K562 (cell line): ENCODE measurements around the gene FBXO28. TPM values are rescaled to one million over a fixed set of nuclear protein-coding genes. Genes with fewer than 3 reads are reported as not detected.

Source experiments
- BCOR ChIP-seq: fragments of 450-650 bp; IDR thresholded peaks from 2 replicates; pipeline ENCODE4 v1.6.1; 2016
- CBX3 ChIP-seq, 2 experiments: IDR thresholded peaks; 1 replicate in 1 of 2; 2 replicates in 1 of 2; pipeline ENCODE4 v1.6.1; 2012; ENCODE audit warnings: inconsistent platforms in 2 of 2, low read length in 2 of 2, borderline replicate concordance in 1 of 2, control low read depth in 1 of 2
- ELF2 ChIP-seq: fragments of 250-450 bp; sonication (Bioruptor Pico); IDR thresholded peaks from 2 replicates; pipeline ENCODE4 v1.5.0; 2021; ENCODE audit warnings: mild to moderate bottlenecking
- ESRRA ChIP-seq: fragments of 450-650 bp; IDR thresholded peaks from 2 replicates; pipeline ENCODE4 v1.6.1; 2014; ENCODE audit warnings: low read depth, mild to moderate bottlenecking, moderate library complexity, borderline replicate concordance
- KDM4B ChIP-seq, 2 experiments: fragments of 450-650 bp in 1 of 2; sonication (generic) in 1 of 2; IDR thresholded peaks; 2 replicates each; pipeline ENCODE4 v1.6.1; 2016 to 2017; ENCODE audit warnings: borderline replicate concordance in 2 of 2, antibody characterized with exemption in 1 of 2, low read depth in 1 of 2, mild to moderate bottlenecking in 1 of 2
- MBD2 ChIP-seq: sonication (generic); IDR thresholded peaks from 2 replicates; pipeline ENCODE4 v1.6.1; 2016; ENCODE audit warnings: low read depth, borderline replicate concordance
- NCOA4 ChIP-seq: fragments of 450-650 bp; IDR thresholded peaks from 2 replicates; pipeline ENCODE4 v1.6.1; 2018; ENCODE audit warnings: mild to moderate bottlenecking; ENCODE audit not compliant: partially characterized antibody
- PCBP1 ChIP-seq: fragments of 200-400 bp; formaldehyde crosslinking; IDR thresholded peaks from 2 replicates; pipeline ENCODE4 v1.6.1; 2018; ENCODE audit warnings: mild to moderate bottlenecking, low read depth, low read length; ENCODE audit not compliant: poor library complexity, severe bottlenecking
- POLR2AphosphoS2 ChIP-seq: IDR thresholded peaks from 2 replicates; pipeline ENCODE4 v1.6.1; 2012; ENCODE audit warnings: low read length, improper control_type of control experiment
- PRDM10 ChIP-seq: fragments of 450-650 bp; IDR thresholded peaks from 2 replicates; pipeline ENCODE4 v1.6.1; 2018; ENCODE audit not compliant: partially characterized antibody
- PREB ChIP-seq: sonication (generic); formaldehyde crosslinking; IDR thresholded peaks from 2 replicates; pipeline ENCODE4 v1.8.1; 2023; ENCODE audit warnings: mild to moderate bottlenecking, missing genetic modification reagents
- SAFB ChIP-seq: fragments of 200-400 bp; formaldehyde crosslinking; IDR thresholded peaks from 2 replicates; pipeline ENCODE4 v1.6.1; 2017; ENCODE audit warnings: low read depth, low read length, borderline replicate concordance
- SIX5 ChIP-seq, 2 experiments: IDR thresholded peaks; 2 replicates each; pipeline ENCODE4 v1.6.1; 2011; ENCODE audit warnings: low read length in 2 of 2, borderline replicate concordance in 1 of 2, low read depth in 1 of 2, mild to moderate bottlenecking in 1 of 2, moderate library complexity in 1 of 2; ENCODE audit not compliant: insufficient read depth in 1 of 2
- TAF1 ChIP-seq: IDR thresholded peaks from 2 replicates; pipeline ENCODE4 v1.6.1; 2011; ENCODE audit warnings: mild to moderate bottlenecking, low read length, moderate library complexity; ENCODE audit not compliant: insufficient read depth, control insufficient read depth, severe bottlenecking; ENCODE audit errors: extremely low read depth
- THAP7 ChIP-seq: fragments of 250-450 bp; sonication (Bioruptor Pico); IDR thresholded peaks from 2 replicates; pipeline ENCODE4 v1.5.0; 2021
- TOE1 ChIP-seq, 2 experiments: fragments of 450-650 bp in 1 of 2; sonication (generic) in 1 of 2; formaldehyde crosslinking in 1 of 2; IDR thresholded peaks; 2 replicates each; pipeline versions ENCODE4 v1.7.1 to v1.8.0; 2016 to 2022; ENCODE audit warnings: borderline replicate concordance in 2 of 2, mild to moderate bottlenecking in 2 of 2, antibody characterized with exemption in 1 of 2, inconsistent platforms in 1 of 2, low read depth in 1 of 2, missing genetic modification reagents in 1 of 2, moderate library complexity in 1 of 2
- USF1 ChIP-seq: sonication (generic); formaldehyde crosslinking; IDR thresholded peaks from 2 replicates; pipeline ENCODE4 v1.9.0; 2022; ENCODE audit warnings: mild to moderate bottlenecking, missing genetic modification reagents
- ZNF165 ChIP-seq: fragments of 250-450 bp; sonication (Bioruptor Pico); IDR thresholded peaks from 2 replicates; pipeline ENCODE4 v1.4.0; 2020; ENCODE audit warnings: borderline replicate concordance
- polyA plus RNA-seq, 8 experiments: library from polyadenylated mRNA; depleted of rRNA in 4 of 8; stranded (reverse) in 5 of 8; unstranded in 3 of 8; fragments of >200 nt; fragmentation: Nextera tagmentation in 2 of 8; fragmentation: Illumina TruSeq in 1 of 8; extraction: Ambion mirVana in 2 of 8; extraction: Trizol in 1 of 8; gene quantifications; 2 replicates each; pipeline versions ENCODE4 v1.2.1 to v1.2.3, GENCODE V29; 2011 to 2014; ENCODE audit warnings: inconsistent platforms in 1 of 8, missing spikeins in 1 of 8
- total RNA-seq, 7 experiments: library from RNA; depleted of rRNA in 6 of 7; stranded (reverse); fragments of >200 nt in 6 of 7; fragmentation: Illumina TruSeq in 2 of 7; extraction: Trizol in 2 of 7; gene quantifications; 2 replicates each; pipeline versions ENCODE4 v1.2.1 to v1.2.3, GENCODE V29; 2011 to 2021; ENCODE audit warnings: low replicate concordance in 1 of 7

The FBXO28 gene
- total and polyA plus RNA-seq, 9 of the 15 experiments (the other 6 are each of a cell fraction or from before 2014, with no cell fraction given) = 4.1 to 34.8 (median 25.3) TPM

GRCh38 chr1:224113918-224114786 is at the start of gene FBXO28 (continued):
- TF ChIP-seq TOE1 (IDR thresholded peaks at IDR 0.05; ENCODE audit: borderline replicate concordance) (0 out of 2 replicates have a peak, but pooled peaks have one; percentile 55), TOE1 (CRISPR knock-in tag; IDR thresholded peaks at IDR 0.05; ENCODE audit: borderline replicate concordance, low read depth) (no peak), ESRRA (peak; percentile 61; the same call in 1 of the 2 replicates), PREB (CRISPR knock-in tag) (0 out of 2 replicates have a peak, but pooled peaks have one; percentile 76), MBD2 (peak; percentile 91), NCOA4 (no peak), ELF2 (peak; percentile 81), SIX5 (IDR thresholded peaks at IDR 0.05; ENCODE audit: borderline replicate concordance in 1 of 2, insufficient read depth in 1 of 2, low read depth in 1 of 2, low read length in 2 of 2) (peak; percentile 40 to 52; a peak in 3 of 4 replicates), BCOR (no peak), KDM4B (IDR thresholded peaks at IDR 0.05; ENCODE audit: borderline replicate concordance in 2 of 2, low read depth in 1 of 2) (peak in 1 of 2 experiments; percentile 98; a peak in 2 of 4 replicates), PRDM10 (no peak), CBX3 (IDR thresholded peaks at IDR 0.05; ENCODE audit: borderline replicate concordance in 1 of 2, low read length in 2 of 2) (peak in 1 of 2 experiments; percentile 84; a peak in 1 of 3 replicates), THAP7 (CRISPR knock-in tag) (0 out of 2 replicates have a peak, but pooled peaks have one; percentile 17), SAFB (0 out of 2 replicates have a peak, but pooled peaks have one; percentile 14), POLR2AphosphoS2 (peak; percentile 79; the same call in 1 of the 2 replicates), ZNF165 (no peak), TAF1 (peak; percentile 100), USF1 (CRISPR knock-in tag) (no peak), PCBP1 (peak; percentile 42)
